DOHH2 (cell line): ENCODE measurements around the gene RELB.

Experiments
- H3F3A ChIP-seq: fragments of 200-600 bp; sonication (generic), shearing (Covaris generic); 2 replicates; pipeline ENCODE4 v1.6.0; 2016; ENCODE audit warnings: antibody characterized with exemption, mild to moderate bottlenecking; ENCODE audit not compliant: control insufficient read depth, insufficient read depth
- H3K27ac ChIP-seq: fragments of 200-600 bp; sonication (generic); 2 replicates; pipeline ENCODE4 v1.5.1; 2014; ENCODE audit warnings: low read depth, mild to moderate bottlenecking, low read length, moderate library complexity
- H3K27me3 ChIP-seq: fragments of 200-600 bp; sonication (generic); 2 replicates; pipeline ENCODE4 v1.6.1; 2014; ENCODE audit warnings: mild to moderate bottlenecking, low read length, mixed read lengths; ENCODE audit not compliant: control insufficient read depth
- H3K36me3 ChIP-seq: fragments of 200-600 bp; sonication (generic); 2 replicates; pipeline ENCODE4 v1.6.1; 2014; ENCODE audit warnings: mild to moderate bottlenecking, low read length, moderate library complexity, mixed read lengths; ENCODE audit not compliant: control insufficient read depth
- H3K4me1 ChIP-seq: fragments of 200-600 bp; sonication (generic); 2 replicates; pipeline ENCODE4 v1.6.1; 2014; ENCODE audit warnings: mild to moderate bottlenecking, low read length, mixed read lengths; ENCODE audit not compliant: control insufficient read depth
- H3K4me2 ChIP-seq: fragments of 200-600 bp; sonication (generic); 2 replicates; pipeline ENCODE4 v1.6.0; 2014; ENCODE audit warnings: mild to moderate bottlenecking, low read length, moderate library complexity
- H3K4me3 ChIP-seq: fragments of 200-600 bp; sonication (generic); 2 replicates; pipeline ENCODE4 v1.5.1; 2014; ENCODE audit warnings: mild to moderate bottlenecking, low read length, mixed read lengths
- H3K79me2 ChIP-seq: fragments of 200-600 bp; sonication (generic); 2 replicates; pipeline ENCODE4 v1.6.1; 2014; ENCODE audit warnings: mild to moderate bottlenecking, low read length, mixed read lengths; ENCODE audit not compliant: control insufficient read depth
- H3K9me2 ChIP-seq: fragments of 200-600 bp; sonication (generic); replicated peaks from 2 replicates; pipeline ENCODE4 v1.6.1; 2014; ENCODE audit warnings: mild to moderate bottlenecking, low read length, mixed read lengths; ENCODE audit not compliant: control insufficient read depth
- H3K9me3 ChIP-seq: fragments of 200-600 bp; sonication (generic); 2 replicates; pipeline ENCODE4 v1.6.1; 2014; ENCODE audit warnings: antibody characterized with exemption, low read length, mixed read lengths; ENCODE audit not compliant: control insufficient read depth, insufficient read depth
- H4K20me1 ChIP-seq: fragments of 200-600 bp; sonication (generic); 2 replicates; pipeline ENCODE4 v1.6.0; 2014; ENCODE audit warnings: low read depth, mild to moderate bottlenecking, antibody characterized with exemption, low read length, moderate library complexity; ENCODE audit not compliant: control insufficient read depth, insufficient read depth
- EZH2phosphoT487 ChIP-seq: fragments of 200-600 bp; sonication (generic); IDR thresholded peaks from 2 replicates; pipeline ENCODE4 v1.6.1; 2017; ENCODE audit warnings: borderline replicate concordance, mild to moderate bottlenecking, antibody characterized with exemption, low read length, moderate library complexity, mixed read lengths
- TF ChIP-seq, protein P1 (sequence below): fragments of 200-600 bp; sonication (generic); IDR thresholded peaks from one replicate; pipeline ENCODE4 v1.5.1; 2014; ENCODE audit warnings: antibody characterized with exemption, mild to moderate bottlenecking, low read depth, low read length; ENCODE audit not compliant: poor library complexity, severe bottlenecking

The RELB gene

DNA sequence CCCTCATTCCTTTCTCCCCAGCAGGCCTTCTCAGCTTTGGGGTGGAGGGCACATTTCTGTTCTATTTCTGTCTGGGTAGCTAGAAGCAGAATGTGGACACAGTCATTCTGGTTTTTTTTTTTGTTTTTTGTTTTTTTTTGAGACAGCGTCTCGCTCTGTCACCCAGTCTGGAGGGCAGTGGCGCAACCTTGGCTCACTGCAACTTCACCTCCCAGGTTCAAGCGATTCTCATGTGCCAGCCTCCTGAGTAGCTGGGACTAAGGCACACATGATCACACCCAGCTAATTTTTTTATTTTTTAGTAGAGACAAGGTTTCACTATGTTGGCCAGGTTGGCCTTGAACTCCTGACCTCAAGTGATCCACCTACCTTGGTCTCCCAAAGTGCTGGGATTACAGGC, 25.8 kb upstream of the RELB start:
- H3K36me3 ChIP-seq, result peaks cover 63% of the 10 kb centered on the region
- H4K20me1 ChIP-seq, result no peaks in the 10 kb centered on the region
- TF ChIP-seq, protein P1, sequence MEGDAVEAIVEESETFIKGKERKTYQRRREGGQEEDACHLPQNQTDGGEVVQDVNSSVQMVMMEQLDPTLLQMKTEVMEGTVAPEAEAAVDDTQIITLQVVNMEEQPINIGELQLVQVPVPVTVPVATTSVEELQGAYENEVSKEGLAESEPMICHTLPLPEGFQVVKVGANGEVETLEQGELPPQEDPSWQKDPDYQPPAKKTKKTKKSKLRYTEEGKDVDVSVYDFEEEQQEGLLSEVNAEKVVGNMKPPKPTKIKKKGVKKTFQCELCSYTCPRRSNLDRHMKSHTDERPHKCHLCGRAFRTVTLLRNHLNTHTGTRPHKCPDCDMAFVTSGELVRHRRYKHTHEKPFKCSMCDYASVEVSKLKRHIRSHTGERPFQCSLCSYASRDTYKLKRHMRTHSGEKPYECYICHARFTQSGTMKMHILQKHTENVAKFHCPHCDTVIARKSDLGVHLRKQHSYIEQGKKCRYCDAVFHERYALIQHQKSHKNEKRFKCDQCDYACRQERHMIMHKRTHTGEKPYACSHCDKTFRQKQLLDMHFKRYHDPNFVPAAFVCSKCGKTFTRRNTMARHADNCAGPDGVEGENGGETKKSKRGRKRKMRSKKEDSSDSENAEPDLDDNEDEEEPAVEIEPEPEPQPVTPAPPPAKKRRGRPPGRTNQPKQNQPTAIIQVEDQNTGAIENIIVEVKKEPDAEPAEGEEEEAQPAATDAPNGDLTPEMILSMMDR, result no peak
- no peak for TF ChIP-seq EZH2phosphoT487

DNA sequence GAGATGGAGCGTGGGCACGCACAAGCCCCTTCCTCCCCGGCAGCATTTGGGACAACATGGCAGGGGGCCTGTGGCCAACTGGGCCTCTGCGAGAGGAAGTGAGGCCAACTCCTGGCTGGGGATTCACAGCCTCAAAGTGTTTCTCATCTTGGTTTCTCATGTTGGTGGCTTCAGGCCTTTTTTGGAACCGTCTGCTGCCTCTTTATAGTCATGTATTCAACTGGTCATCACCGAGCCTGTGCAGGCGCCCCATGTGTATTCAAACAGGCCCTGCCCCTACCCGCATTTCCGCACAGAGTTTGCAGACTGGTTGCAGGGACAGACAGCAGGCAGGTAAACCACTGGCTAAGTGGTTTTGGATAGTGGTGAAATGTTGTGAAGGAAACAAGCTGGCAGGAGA, 17.3 kb upstream of the RELB start:
- H3K36me3 ChIP-seq, result peaks cover 58% of the 10 kb centered on the region

More for the DNA sequence above, 25.8 kb upstream of the RELB start:
- H3K4me1 ChIP-seq, result no peaks in the 10 kb centered on the region
- no peaks in the 10 kb centered on the region for H3K9me2 ChIP-seq
- 0 out of 2 replicates have a peak, but pooled peaks cover 1% of the 10 kb centered on the region for H3K79me2 ChIP-seq
- H3F3A ChIP-seq, result no peaks in the 10 kb centered on the region
- no peaks in the 10 kb centered on the region for H3K27me3 ChIP-seq
- H3K27ac ChIP-seq, result no peak overlapping the region
- H3K4me3 ChIP-seq, result no peak overlapping the region
- no peaks in the 10 kb centered on the region for H3K9me3 ChIP-seq
- no peak overlapping the region for H3K4me2 ChIP-seq

DNA sequence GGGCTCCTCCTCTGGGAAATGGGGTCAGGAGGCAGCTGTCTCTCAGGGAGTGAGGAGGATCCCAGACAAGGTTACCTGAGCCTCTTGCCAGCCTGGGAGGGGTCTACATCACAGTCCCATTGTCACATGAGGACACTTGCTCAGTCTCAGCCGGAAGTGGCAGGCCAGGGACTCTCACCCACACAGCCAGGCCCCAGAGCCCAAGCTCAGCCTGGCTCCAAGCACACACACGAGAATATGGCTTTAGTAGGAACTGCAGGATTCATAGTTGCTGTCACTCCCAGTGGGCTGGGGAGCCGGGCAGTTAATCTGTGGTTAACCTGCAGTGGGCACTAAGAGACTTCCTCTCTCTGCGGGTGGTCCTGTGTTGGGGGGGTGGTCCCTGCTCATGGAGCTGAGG, 15.8 kb upstream of the RELB start:
- Histone ChIP-seq H3K9me3 (no peaks in the 10 kb centered on the region), H3K79me2 (no peaks in the 10 kb centered on the region; the same call in 1 of the 2 replicates), H3K4me3 (no peak overlapping the region), H4K20me1 (no peaks in the 10 kb centered on the region), H3K4me2 (no peak overlapping the region), H3F3A (no peaks in the 10 kb centered on the region; the same call in 1 of the 2 replicates), H3K4me1 (peaks cover 15% of the 10 kb centered on the region), H3K9me2 (no peaks in the 10 kb centered on the region), H3K27ac (no peak overlapping the region), H3K36me3 (peaks cover 59% of the 10 kb centered on the region), H3K27me3 (no peaks in the 10 kb centered on the region)
- TF ChIP-seq EZH2phosphoT487, result no peak
- TF ChIP-seq, protein P1, result no peak

More for the DNA sequence above, 17.3 kb upstream of the RELB start:
- TF ChIP-seq, protein P1, result no peak
- TF ChIP-seq EZH2phosphoT487, result no peak
- Histone ChIP-seq H3K4me3 (no peak overlapping the region), H3K4me2 (no peak overlapping the region), H3K4me1 (peaks cover 5% of the 10 kb centered on the region), H3K9me2 (no peaks in the 10 kb centered on the region), H3K79me2 (no peaks in the 10 kb centered on the region), H3F3A (no peaks in the 10 kb centered on the region; the same call in 1 of the 2 replicates), H3K27me3 (no peaks in the 10 kb centered on the region), H3K27ac (no peak overlapping the region), H4K20me1 (no peaks in the 10 kb centered on the region), H3K9me3 (no peaks in the 10 kb centered on the region)
